Kidney (tissue), 14 donors: ENCODE data around the gene CFAP52. TPM values are rescaled to one million over a fixed set of nuclear protein-coding genes. Genes with fewer than 3 reads are reported as not detected.

Source experiments
- DNase-seq, 5 donors: peaks; one replicate each; pipeline ENCODE4 v3.0.0-alpha.2; 2013 to 2020
- FAIRE-seq: peaks from 2 replicates; lab custom pipeline; 2012; peaks lifted over from hg19 to GRCh38; lab: Jason Lieb, UNC
- H3K27ac ChIP-seq, 2 donors: one replicate each; pipeline ENCODE4 v1.7.0; 2013; ENCODE audit warnings: low read depth in 2 of 2, low read length in 2 of 2, inconsistent platforms in 1 of 2
- H3K27me3 ChIP-seq: one replicate; pipeline ENCODE4 v1.7.1; 2013; ENCODE audit warnings: low read length, inconsistent platforms; ENCODE audit not compliant: control insufficient read depth, insufficient read depth
- H3K36me3 ChIP-seq, 3 donors: one replicate each; pipeline versions ENCODE4 v1.7.0 to v1.7.1; 2013; ENCODE audit warnings: low read length in 3 of 3, control low read depth in 1 of 3, inconsistent platforms in 1 of 3; ENCODE audit not compliant: insufficient read depth in 3 of 3, control insufficient read depth in 2 of 3
- H3K4me1 ChIP-seq, 3 donors: one replicate each; pipeline versions ENCODE4 v1.7.0 to v1.7.1; 2013; ENCODE audit warnings: low read length in 3 of 3, inconsistent platforms in 1 of 3, low read depth in 1 of 3; ENCODE audit not compliant: control insufficient read depth in 2 of 3, insufficient read depth in 2 of 3
- H3K4me3 ChIP-seq, 3 donors: one replicate each; pipeline versions ENCODE4 v1.7.0 to v1.8.1; 2013; ENCODE audit warnings: low read length in 3 of 3, control low read depth in 1 of 3, inconsistent platforms in 1 of 3
- H3K9ac ChIP-seq, 3 donors: one replicate each; pipeline versions ENCODE4 v1.7.0 to v1.7.1; 2013; ENCODE audit warnings: low read length in 3 of 3, control low read depth in 1 of 3, inconsistent platforms in 1 of 3
- H3K9me3 ChIP-seq, 3 donors: one replicate each; pipeline versions ENCODE4 v1.7.0 to v1.7.1; 2013; ENCODE audit warnings: low read length in 3 of 3, control low read depth in 1 of 3, inconsistent platforms in 1 of 3; ENCODE audit not compliant: control insufficient read depth in 2 of 3, insufficient read depth in 1 of 3
- intact Hi-C: fragments of 100-400 bp; cut with DNase I; formaldehyde crosslinking; loops from one replicate; pipeline ENCODE4 v1.11.1; 2022
- polyA plus RNA-seq: library from polyadenylated mRNA; stranded (reverse); fragments of 350-450 nt; fragmentation: Illumina TruSeq; extraction: RNeasy Lipid Tissue Mini Kit (QIAGEN cat#74804); gene quantifications from one replicate; pipeline ENCODE4 v1.2.3, GENCODE V29; 2014; ENCODE audit warnings: low read depth, low replicate concordance; ENCODE audit not compliant: insufficient read depth
- total RNA-seq: library from RNA; stranded (reverse); fragmentation: NEBNext Ultra II Directional; extraction: Animal tissue kit (Norgen Biotek cat#: 25700); gene quantifications from one replicate; pipeline ENCODE4 v1.2.1, GENCODE V29; 2021
- TF ChIP-seq, protein P1 (sequence below): IDR thresholded peaks from 3 replicates; pipeline ENCODE4 v1.5.1; 2012; ENCODE audit warnings: mild to moderate bottlenecking, moderate library complexity, borderline replicate concordance; ENCODE audit not compliant: insufficient read depth; ENCODE audit errors: extremely low read depth
- donor health status: control.
- donor health status: control.
- donor health status: control.
- donor health status: control.
- donor health status: control.
- donor health status: DM: yes; HTN: yes; CAD: no.
- donor health status: Normal renal cell carcinoma (clear cell type).

The CFAP52 gene
- total and polyA plus RNA-seq, 2 donors from 2014 or later: 1.7 TPM; not detected in 1

DNA sequence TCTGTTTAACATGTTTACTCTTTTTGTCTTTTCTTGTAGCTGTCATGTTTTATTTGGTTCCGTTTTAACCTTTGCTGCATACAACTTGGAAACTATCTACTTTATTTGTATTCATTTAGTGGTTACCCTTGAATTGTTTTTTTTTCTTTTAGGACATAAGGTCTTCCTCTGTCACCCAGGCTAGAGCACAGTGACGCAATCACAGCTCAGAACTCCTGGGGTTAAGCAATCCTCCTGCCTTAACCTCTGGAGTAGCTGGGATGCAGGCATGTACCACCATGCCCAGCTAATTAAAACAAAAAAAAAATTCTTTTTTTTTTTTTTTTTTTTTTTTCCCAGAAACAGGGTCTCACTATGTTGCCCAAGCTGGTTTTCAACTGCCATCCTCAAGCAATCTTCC lies 39.0 kb downstream of the CFAP52 start:
- FAIRE-seq (no peak), DNase-seq (no peak)
- intact Hi-C loops: no loop called here
- Histone ChIP-seq H3K4me3 (no peak overlapping the region), H3K9me3 (no peaks in the 10 kb centered on the region), H3K36me3 (no peaks in the 10 kb centered on the region), H3K9ac (no peak overlapping the region), H3K27me3 (no peaks in the 10 kb centered on the region), H3K4me1 (no peaks in the 10 kb centered on the region), H3K27ac (no peak overlapping the region)
- TF ChIP-seq, protein P1, sequence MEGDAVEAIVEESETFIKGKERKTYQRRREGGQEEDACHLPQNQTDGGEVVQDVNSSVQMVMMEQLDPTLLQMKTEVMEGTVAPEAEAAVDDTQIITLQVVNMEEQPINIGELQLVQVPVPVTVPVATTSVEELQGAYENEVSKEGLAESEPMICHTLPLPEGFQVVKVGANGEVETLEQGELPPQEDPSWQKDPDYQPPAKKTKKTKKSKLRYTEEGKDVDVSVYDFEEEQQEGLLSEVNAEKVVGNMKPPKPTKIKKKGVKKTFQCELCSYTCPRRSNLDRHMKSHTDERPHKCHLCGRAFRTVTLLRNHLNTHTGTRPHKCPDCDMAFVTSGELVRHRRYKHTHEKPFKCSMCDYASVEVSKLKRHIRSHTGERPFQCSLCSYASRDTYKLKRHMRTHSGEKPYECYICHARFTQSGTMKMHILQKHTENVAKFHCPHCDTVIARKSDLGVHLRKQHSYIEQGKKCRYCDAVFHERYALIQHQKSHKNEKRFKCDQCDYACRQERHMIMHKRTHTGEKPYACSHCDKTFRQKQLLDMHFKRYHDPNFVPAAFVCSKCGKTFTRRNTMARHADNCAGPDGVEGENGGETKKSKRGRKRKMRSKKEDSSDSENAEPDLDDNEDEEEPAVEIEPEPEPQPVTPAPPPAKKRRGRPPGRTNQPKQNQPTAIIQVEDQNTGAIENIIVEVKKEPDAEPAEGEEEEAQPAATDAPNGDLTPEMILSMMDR: no peak

DNA sequence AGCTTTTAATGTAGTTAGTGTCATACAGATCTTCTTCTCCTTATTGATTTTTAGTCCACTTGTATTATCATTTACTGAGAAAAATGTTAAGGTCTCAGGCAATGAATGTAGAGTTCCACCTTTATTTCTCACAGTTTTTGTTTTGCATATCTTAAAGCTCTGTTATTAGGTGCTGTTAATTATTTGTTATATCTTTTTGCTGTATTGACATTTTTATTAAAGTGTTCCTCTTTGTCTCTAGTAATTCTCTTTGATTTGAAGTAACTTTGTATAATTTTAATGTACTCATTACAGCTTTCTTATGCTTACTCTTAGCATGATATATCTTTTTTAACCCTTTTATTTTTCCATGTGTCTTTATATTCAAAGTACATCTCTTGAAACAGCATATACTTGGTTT lies 46.5 kb downstream of the CFAP52 start:
- TF ChIP-seq, protein P1: no peak
- Histone ChIP-seq H3K27ac (no peak overlapping the region), H3K4me3 (no peak overlapping the region), H3K27me3 (no peaks in the 10 kb centered on the region), H3K36me3 (no peaks in the 10 kb centered on the region), H3K9ac (no peak overlapping the region), H3K4me1 (no peaks in the 10 kb centered on the region), H3K9me3 (peaks cover 0 to 11% (median 0%) of the 10 kb centered on the region in 3 donors)
- FAIRE-seq (no peak), DNase-seq (no peak)
- intact Hi-C loops: no loop called here

DNA sequence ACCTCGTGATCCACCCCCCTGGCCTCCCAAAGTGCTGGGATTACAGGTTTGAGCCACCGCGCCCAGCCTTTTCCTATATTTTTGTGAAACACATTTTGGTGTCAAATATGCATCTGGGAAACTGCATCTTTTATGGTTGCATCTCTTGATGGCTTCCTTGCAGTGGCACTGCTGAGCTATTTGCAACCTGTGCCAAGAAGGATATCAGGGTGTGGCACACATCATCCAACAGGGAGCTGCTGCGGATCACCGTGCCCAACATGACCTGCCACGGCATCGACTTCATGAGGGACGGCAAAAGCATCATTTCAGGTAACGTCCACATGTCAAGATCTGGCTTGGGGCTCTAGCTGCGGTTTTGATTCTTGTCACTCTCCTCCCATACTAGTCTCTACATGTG lies 52.1 kb downstream of the CFAP52 start:
- no peak for FAIRE-seq
- intact Hi-C loops: no loop called here

More for the DNA sequence above, 52.1 kb downstream of the CFAP52 start:
- H3K27ac ChIP-seq: no peak overlapping the region
- no peak overlapping the region for H3K4me3 ChIP-seq
- H3K9ac ChIP-seq: no peak overlapping the region
- no peaks in the 10 kb centered on the region for H3K27me3 ChIP-seq
- no peaks in the 10 kb centered on the region for H3K4me1 ChIP-seq
- TF ChIP-seq, protein P1: no peak
- no peaks in the 10 kb centered on the region for H3K36me3 ChIP-seq
- DNase-seq: no peak
- H3K9me3 ChIP-seq: peaks cover 0 to 6% (median 0%) of the 10 kb centered on the region in 3 donors
